Panc1 (cell line): ENCODE results near the gene SRF.

Source experiments
- CTCF ChIP-seq: fragments of 450-650 bp; IDR thresholded peaks from 2 replicates; pipeline ENCODE4 v1.5.1; 2017; ENCODE audit warnings: mild to moderate bottlenecking
- POLR2AphosphoS5 ChIP-seq: IDR thresholded peaks from 2 replicates; pipeline ENCODE4 v1.6.1; 2012; ENCODE audit warnings: mild to moderate bottlenecking, low read depth, low read length, moderate library complexity
- SIN3A ChIP-seq: IDR thresholded peaks from 2 replicates; pipeline ENCODE4 v1.6.1; 2012; ENCODE audit warnings: low read depth, mild to moderate bottlenecking, low read length, moderate library complexity, borderline replicate concordance; ENCODE audit not compliant: insufficient read depth

GRCh38 chr6:43147691-43148477, 23.2 kb upstream of the SRF start:
- TF ChIP-seq CTCF (no peak), SIN3A (no peak), POLR2AphosphoS5 (no peak)
